GM19351 (cell line): Measurements from ENCODE around the gene CAMK1D.
A peak's percentile ranks its signal among the peaks of the same experiment; 100 is the strongest.

ENCODE experiments used
- ATAC-seq: cut with Tn5 transposase; IDR thresholded peaks from one replicate; pipeline ENCODE4 v1.9.1; 2021; ENCODE audit warnings: mild to moderate bottlenecking, moderate library complexity; ENCODE audit not compliant: unreplicated experiment

CAMK1D gene

GRCh38 chr10:12589291-12589690 lies 239.9 kb downstream of the CAMK1D start:
- no peak for ATAC-seq

- ATAC-seq, result no peak
Observed at GRCh38 chr10:12589791-12590190, 240.4 kb downstream of the CAMK1D start.

- no peak for ATAC-seq
Observed at GRCh38 chr10:12590675-12591659, 241.6 kb downstream of the CAMK1D start.

GRCh38 chr10:12592967-12593366 lies 243.6 kb downstream of the CAMK1D start:
- no peak for ATAC-seq

DNA sequence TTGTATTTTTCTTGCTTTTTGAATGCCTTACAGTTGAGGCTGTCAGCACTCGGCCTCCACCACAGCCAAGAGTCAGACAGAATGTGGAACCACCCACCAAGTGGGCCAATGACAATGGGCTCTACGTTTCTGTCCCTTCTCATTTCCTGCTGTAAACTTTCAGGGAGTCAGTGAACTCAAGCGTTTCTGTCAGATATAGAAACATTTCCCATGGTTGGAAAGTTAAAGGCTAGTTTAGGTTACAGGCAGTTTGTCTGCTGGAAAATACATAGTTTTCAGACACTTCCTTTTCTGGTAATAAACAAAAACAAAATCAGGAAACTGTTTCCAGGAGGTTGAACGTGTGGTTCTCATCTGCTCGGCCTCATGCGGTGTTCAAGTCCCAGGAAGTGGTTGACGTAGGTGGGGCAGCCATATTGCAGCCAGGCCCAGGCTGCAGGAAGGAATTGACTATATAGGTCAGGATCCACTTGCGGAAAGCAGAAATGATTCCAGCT lies 245.1 kb downstream of the CAMK1D start:
- ATAC-seq, result no peak

DNA sequence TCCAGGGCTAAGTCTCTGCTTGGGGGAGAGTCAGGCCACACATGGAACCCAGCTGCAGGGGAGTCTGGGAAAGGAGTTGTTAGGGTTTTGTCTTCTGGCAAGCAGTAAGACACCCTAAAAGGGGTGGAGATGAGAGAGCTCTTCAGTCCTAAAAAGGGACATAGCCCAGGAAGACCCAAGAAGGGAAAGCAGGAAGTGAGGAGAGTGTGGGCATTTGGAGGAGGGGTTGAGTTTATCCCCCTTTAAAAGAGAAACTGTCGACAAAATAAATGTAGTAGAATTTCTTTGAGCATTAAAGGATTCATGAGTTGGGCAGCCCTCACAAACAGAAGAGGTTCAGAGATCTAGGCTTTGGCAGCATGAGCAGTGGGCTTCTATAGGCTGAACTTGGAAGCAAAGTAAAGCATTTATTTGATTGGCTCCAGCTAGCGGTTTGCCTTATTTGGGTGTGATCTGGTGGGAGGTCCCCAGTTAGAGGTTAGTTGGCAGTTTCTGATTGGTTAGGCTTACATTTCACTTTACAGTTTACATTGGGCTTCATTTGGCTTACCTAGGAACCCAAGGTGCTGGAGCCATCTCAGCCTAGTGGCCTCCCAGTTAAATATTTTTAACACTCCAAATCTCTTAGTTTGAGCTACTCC lies 246.7 kb downstream of the CAMK1D start:
- no peak for ATAC-seq

GRCh38 chr10:12597176-12597575 lies 247.8 kb downstream of the CAMK1D start:
- no peak for ATAC-seq

GRCh38 chr10:12597788-12598765 lies 248.7 kb downstream of the CAMK1D start:
- ATAC-seq, result no peak

DNA sequence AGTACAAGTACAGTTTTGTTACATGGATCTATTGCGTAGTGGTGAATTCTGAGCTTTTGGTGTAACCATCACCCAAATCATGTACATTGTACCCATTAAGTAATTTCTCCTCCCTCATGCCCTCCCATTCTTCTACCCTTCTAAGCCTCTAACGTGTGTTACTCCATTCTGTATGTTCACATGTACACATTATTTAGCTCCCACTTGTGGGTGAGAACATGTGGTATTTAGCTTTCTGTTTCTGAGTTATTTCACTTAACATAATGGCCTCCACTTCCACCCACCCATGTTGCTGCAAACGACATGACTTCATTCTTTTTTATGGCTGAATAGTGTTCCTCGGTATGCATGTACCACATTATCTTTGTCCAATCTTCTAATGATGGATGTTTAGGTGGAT lies 251.3 kb downstream of the CAMK1D start:
- ATAC-seq, result no peak

- ATAC-seq, result no peak
Observed at GRCh38 chr10:12602521-12602920, 253.2 kb downstream of the CAMK1D start.

DNA sequence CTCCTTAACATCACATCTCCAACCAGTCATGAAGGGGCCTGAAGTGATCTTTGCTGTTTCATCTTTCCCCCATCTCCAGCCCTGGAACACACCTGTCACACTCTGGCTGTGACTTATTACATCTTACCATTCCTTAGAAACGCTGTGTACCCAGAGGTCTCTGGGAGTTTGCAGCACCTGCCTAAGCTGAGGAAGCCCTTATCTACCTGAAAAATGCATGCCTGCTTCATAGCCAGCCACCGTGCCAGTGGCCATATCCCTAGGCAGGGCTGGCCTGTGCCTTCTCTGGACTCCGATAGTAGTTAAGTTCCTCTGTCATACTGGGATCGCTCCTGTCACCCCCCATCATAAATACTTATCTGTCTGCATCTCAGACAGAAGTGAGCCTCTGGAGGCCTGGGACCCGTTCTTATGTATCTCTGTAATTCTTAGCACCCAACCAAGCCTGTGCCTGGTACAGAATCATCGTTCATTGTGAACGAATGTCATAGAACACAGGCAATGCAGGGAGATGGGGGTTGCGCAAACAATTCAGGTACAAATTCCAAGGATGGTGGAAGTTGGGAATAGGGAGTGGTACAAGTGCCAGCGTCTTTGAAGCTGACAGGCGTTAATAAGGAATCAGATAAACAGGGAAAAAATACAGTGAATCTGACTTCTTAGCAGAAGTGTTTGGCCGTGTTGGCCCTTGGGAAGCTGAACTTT lies 254.6 kb downstream of the CAMK1D start:
- ATAC-seq, result no peak

- ATAC-seq, result peak; percentile 77
Observed at GRCh38 chr10:12605580-12606405, 256.4 kb downstream of the CAMK1D start.

- no peak for ATAC-seq
Observed at GRCh38 chr10:12606461-12606860, 257.1 kb downstream of the CAMK1D start.

- no peak for ATAC-seq
Observed at GRCh38 chr10:12608761-12609160, 259.4 kb downstream of the CAMK1D start.

DNA sequence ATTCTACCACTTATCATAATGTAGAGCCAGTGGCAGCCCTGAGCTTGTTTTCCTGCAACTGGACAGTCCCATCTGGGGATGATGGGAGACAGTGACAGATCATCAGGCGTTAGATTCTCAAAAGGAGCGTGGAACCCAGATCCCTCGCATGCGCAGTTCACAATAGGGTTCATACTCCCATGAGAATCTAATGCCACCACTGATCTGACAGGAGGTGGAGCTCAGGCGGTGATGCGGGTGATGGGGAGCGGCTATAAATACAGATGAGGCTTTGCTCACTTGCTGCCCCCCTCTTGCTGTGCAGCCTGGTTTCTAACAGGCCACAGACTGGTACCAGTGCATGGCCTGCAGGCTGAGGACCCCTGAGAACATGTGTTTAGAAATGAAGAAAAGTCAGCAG lies 260.1 kb downstream of the CAMK1D start:
- no peak for ATAC-seq

DNA sequence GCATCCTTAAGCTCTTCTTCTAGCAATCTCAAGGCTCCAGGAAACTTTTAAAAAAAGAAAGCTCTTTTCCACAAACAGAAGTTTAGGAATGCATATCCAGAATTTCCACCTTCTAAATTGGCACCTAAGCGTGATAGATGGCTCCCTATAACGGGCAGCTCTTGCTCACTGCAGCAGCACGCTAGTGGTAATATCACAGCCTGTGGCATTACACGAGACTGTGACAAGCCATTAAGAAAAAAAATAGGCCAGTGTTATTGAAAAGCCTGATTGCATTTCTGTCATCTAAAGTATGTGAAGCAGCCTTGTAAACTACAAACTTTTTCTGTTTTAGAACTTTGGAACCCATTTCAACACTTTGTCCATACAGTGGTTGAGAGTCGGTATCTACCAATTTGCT lies 263.8 kb downstream of the CAMK1D start:
- ATAC-seq, result no peak

GRCh38 chr10:12614177-12614995 lies 265.0 kb downstream of the CAMK1D start:
- ATAC-seq, result no peak
